Daoy (cell line): ENCODE measurements around the gene LAMA2. TPM values are rescaled to one million over a fixed set of nuclear protein-coding genes. Genes with fewer than 3 reads are reported as not detected.

Experiments
- DNase-seq: peaks from one replicate; pipeline ENCODE4 v3.0.0-alpha.2; 2015; ENCODE audit warnings: low read depth
- total RNA-seq: library from RNA; depleted of rRNA; stranded (reverse); fragments of >200 nt; shearing (Covaris generic); gene quantifications from 2 replicates; pipeline ENCODE4 v1.2.3, GENCODE V29; 2014

The LAMA2 gene
- total RNA-seq, 1 experiment from 2014 or later = 0.46 TPM

- no peak for DNase-seq
Observed at GRCh38 chr6:128914051-128914450, 31.1 kb downstream of the LAMA2 start.

DNA sequence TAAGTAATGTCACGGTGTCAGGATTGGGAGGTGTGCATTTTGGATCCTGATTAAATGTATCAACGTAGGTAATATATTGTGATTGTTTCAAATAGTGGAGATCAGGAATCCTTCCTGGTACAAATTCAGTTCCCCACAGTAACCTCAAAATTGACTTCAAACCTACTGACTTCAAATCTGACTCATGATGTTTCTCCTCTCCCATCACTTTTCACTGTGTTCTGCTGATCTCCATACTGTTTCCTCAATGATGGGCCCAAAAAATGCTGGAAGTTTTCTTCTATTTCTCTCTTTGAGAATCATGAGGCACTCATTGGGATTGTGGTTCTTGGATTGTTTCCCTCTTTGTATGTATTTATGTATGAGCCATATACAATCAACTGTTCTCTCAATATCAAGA is 35.9 kb downstream of the LAMA2 start:
- no peak for DNase-seq

DNA sequence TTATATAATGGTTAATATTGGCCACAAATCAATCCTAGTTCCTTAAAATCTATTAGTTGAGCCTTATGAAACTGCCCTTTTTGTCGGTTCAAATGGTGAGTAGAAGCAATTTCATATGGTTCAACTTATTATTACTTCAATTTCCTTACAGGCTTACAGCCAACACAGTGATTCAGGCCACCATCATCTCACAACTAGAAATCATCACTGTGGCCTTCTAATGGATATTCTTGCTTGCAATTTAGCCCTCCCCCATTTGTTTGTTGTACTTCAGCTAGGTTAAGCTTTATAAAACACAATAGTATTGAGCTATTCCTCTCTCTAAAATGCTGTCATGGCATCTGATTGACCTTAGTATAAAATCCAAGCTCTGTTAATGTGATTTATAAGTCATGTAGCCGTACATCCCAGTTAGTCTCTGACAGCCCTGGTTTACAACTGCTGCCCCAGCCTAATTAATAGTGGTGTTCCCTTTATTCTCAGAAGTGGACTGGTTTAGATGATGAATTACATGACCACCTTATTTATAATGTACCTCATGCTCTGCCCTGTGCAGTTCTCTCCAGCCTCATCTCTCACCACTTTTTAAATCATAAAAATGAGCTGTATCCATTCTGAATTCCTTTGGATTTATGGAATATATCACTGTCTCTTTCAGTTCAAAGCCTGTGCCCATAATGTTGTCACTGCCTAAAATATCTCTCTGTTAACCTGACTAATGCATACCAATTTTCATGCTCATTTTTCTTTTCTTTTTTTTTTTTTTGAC is 36.7 kb downstream of the LAMA2 start:
- no peak for DNase-seq

DNA sequence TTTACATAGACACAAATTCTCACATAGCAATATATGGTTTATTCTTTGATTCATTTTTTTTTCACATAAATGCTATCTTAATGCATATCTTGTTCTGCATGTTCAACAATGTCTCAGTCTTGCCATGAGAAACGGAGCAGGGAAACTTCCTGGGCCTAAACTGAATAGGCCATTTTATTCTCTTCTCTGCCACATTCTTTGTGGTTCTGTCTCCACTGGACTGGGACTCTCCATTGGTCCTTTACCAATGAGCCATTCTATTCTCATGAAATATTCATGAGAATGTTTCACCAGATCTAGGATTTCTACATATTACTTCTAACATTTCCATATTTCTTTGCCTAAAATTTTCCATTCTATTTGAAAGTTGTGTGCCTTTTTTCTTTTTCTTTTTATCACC is 42.8 kb downstream of the LAMA2 start:
- no peak for DNase-seq

- DNase-seq = no peak
Observed at GRCh38 chr6:128929869-128930268, 46.9 kb downstream of the LAMA2 start.

DNA sequence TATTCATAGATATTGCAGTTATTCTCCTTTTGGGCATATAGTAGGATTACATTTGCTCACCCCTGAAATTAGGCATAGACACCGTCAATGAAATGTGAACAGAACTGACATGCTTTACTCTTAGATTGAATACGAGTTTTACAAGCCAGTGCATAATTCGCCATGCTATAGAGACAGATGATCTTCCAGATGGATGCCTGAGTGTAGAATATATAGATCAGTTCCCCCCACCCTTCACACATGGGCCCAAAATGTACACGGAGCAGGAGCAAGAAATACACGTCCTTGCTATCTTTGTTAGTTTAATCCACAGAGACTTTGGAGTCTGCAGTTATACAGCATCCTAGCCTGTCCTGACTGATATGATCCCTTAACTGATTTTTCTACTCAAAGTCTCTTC is 47.4 kb downstream of the LAMA2 start:
- DNase-seq = no peak

DNA sequence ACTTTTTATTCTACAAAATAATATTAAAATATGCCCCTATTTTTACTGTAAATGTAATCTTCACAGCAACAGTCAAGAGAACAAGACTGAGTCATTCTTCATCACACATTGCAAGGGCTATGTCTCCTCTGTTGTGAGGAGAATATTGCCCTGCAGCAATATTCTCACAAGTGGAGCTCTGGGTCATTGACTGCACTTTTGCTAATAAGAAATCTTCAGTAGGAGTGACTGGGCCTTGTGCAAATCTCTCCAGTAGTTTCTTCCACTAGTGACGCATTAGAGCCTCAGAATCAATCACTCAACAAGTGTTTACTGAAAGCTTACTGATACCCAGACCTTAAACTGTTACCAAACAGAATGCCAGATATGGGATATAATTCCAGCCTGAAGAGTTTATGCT is 49.1 kb downstream of the LAMA2 start:
- DNase-seq = peak; percentile 39

DNA sequence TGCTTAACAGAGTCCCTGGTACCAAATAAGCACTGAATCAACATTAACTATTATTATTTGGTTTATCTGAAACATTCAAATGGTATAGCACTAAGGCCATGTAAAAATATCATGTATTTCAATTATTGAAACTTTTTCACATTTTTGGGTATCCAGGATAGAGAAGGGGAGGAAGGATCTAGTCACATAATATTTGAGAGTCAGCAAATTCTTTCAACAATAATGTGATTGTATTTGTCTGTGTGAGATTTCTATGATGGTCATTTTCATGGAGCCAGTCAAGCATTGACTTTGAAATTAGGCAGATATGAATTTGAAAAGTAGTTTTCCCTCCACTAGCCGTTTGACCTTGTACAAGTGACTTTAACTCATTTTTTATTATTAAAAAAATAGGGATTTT is 67.9 kb downstream of the LAMA2 start:
- no peak for DNase-seq

- no peak for DNase-seq
Observed at GRCh38 chr6:128952902-128953301, 70.0 kb downstream of the LAMA2 start.

DNA sequence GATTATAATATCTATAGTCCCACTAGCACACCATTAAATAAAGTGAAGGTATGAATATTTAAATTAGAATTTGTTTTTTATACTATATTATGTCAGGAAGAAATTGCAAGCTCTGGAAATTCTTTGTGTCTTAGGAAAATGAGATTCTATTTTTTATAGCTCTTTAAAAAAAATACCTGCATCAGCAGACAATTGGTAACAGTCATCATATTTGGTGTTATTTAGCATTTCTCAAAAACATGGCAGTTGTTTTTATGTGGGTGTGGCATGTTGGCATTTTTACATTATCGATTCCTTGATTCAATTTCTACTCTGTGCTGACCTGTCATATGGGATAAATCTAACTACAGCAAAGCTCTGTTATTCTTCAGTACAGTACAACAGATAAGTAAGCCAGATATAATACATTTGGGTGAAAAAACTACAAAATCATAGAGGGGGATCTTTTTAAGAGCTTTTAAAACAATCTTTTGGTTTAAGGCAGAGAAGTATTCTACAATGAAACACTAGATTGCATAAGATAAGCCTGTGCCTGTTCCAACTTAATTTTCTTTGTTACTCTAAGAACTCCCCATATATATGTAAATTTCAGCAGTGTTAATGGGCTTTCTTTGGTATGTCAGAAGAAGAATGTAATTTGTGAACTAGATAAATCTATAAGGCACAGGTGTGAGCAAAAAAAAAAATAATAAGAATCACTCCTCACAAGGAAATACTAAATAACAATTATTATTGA is 71.5 kb downstream of the LAMA2 start:
- no peak for DNase-seq

DNA sequence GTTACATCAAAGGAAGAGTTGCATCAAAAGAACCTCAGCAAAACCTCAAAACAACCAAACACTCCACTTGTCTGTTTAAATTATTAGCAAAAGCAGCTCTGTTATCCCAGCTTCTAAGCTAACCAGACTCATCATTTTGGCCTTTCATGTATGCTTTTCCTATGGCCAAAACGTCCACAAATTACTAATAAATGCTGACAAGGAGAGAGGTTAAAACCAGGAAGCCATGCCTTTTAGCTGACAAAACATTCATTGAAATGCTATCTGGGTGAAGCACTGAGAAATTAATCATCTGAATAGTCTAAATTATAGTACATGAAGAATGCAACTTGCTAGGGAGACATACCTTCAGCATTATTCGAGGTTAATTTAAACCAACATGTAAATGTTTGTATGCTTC is 80.6 kb downstream of the LAMA2 start:
- DNase-seq = no peak

- no peak for DNase-seq
Observed at GRCh38 chr6:128964233-128964755, 81.4 kb downstream of the LAMA2 start.

- no peak for DNase-seq
Observed at GRCh38 chr6:128964771-128965170, 81.8 kb downstream of the LAMA2 start.

DNA sequence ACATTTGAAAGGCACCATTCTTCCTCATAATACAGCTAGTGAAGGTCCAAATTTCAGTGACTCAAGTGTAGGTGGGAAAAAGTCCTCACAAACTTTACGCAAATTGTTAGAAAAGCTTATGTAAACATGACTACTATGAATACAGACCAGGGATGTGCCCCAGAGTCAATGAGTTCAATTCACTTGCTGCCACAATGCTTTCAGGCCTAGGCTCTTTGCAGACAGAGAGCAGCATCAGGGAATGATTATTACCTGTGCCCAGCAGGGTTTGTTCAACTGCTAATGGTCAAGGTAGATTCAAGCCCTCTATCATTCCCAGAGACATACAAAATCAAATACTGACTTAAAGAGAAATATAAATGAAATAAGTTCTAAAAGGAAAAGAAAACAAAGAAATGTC is 84.0 kb downstream of the LAMA2 start:
- DNase-seq = no peak

- no peak for DNase-seq
Observed at GRCh38 chr6:128979071-128979470, 96.1 kb downstream of the LAMA2 start.

DNA sequence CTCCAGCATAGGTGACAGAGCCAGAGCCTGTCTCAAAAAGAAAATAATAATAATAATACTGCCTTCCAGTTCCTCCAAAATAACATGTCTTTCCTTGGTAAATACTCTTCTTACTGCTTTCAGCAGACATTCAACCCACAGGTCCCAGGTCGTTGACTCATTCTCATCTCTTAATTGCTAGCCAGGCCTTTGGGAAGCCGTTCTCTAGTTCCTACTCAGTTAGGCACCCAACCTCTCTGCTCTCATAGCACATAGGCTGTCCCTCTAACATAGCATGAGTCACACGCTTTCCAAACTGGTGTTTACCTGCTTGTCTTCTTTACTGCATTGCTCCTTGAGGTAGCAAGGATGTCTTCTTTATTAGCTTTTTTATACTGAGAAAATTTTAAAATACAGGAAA is 98.8 kb downstream of the LAMA2 start:
- DNase-seq = peak; percentile 4

GRCh38 chr6:128990360-128990759 is 107.4 kb downstream of the LAMA2 start:
- no peak for DNase-seq

DNA sequence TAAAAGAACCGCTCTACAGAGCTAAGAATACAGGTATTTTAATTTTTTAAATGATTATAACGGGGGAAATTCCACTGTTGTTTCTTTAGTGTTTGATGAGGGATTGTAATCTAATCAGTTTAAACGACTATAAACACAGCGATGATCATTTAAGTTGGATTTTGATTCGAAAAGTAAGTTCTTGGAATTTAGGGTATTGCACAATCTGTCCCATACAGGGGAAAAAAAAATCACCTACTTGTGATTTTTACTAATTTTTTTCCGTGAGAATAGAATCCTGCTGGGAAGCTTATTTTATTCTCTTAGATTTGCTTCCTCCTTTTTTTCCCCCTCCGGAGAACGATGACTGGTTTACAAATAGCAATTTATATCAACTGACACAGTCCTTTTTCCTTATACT is 108.0 kb downstream of the LAMA2 start:
- DNase-seq = no peak

DNA sequence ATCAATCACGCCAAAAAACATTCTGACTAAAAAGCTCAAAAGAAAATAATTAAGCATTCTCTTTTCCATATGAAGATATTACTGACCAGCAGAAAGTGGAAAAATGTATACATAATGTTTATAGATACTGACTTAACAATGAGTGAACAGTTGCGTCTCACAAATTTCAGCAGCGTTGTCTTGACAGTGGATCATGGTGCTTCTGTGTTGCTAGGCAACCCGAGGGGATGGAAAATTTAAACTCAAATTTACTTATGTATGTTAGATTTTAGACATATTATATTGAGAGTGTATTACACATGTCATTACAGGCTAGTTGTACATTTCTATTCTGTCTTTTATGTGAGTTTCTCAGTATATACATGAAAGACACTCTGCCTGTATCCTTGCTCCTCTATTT is 110.2 kb downstream of the LAMA2 start:
- no peak for DNase-seq

- DNase-seq = no peak
Observed at GRCh38 chr6:128997880-128998279, 114.9 kb downstream of the LAMA2 start.

DNA sequence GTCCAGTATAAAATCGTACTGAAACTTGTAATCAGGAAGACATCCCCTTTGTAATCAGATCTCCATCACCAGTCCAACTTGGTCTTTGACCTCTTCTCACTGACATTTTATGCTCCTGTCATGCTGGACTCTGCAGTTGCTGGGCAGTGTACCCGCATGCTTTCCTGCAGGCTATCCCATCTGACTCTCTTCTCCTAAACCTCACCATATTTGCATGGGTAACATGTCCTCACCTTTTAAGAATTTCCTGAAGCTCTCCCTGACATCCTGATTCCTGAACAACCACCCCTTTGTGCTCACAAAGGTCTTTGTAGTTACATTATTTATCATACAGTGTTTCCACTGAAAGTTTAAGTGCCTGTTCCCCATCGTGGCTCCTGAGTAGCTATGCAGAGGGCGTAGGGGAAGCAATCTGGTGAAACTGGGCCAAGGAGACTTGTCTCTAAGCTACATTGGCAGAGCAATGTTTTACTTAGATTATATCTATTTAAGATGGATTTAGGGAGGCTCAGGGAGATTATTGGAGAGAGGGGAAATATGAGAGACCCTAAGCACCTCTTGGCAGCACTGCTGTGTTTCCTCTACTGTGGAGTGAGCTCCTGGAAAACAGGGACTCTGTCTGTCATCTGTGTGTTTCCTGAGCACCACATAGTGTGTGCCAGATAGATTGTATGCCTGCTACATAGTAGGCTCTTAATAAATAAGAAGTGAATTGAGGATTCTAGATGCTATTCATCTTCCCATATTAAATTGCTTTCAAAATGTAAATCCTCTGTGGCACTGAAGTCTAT is 124.0 kb downstream of the LAMA2 start:
- DNase-seq = no peak

DNA sequence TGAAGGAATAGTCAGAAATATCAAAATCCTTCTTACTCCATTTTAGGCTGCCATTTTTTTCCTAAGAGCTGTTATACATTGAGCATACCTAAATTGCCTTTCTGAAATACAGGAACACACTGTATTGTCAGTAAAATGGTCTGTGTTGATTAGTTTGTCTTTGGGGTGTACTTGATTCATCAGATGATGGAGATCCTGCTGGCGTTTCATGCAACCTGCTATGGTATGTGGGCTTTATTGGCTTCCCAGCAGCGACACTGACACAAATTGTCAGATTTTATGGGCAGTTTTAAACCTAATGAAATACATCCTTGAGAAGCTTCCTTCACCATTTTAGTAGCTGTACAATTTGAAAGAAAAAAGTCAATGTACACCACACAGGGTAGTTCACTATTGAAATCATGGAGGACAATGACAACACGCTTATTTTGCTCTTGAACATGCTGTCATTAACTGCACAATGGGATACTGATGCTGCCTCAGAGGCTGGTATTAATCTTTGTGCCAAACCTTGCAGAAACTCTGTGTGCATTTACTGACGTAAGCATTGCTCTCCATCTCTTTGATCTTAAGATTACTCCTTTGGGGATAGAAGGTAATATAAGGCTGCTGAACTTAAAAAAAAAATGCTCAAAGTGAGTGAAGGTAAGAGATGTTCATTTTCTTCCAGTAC is 124.9 kb downstream of the LAMA2 start:
- no peak for DNase-seq
